GM23338 (cell line): ENCODE data around the gene UBTF. TPM values are rescaled to one million over a fixed set of nuclear protein-coding genes. Genes with fewer than 3 reads are reported as not detected.

ENCODE experiments used
- ATAC-seq: fragments of 200-7000 bp; cut with Tn5 transposase; 3 replicates; pipeline ENCODE4 v1.9.1; 2020
- DNase-seq: peaks from one replicate; pipeline ENCODE4 v3.0.0-alpha.2; 2015; ENCODE audit warnings: low spot score
- H2AFZ ChIP-seq: fragments of 200-600 bp; sonication (generic); 2 replicates; pipeline ENCODE4 v1.8.0; 2016; ENCODE audit warnings: antibody characterized with exemption, mild to moderate bottlenecking, moderate library complexity
- H3F3A ChIP-seq: fragments of 200-600 bp; sonication (generic); replicated peaks from 2 replicates; pipeline ENCODE4 v1.8.0; 2017; ENCODE audit warnings: antibody characterized with exemption, mixed run types, low read depth
- H3K27ac ChIP-seq: fragments of 200-600 bp; sonication (generic); 2 replicates; pipeline ENCODE4 v1.6.1; 2016; ENCODE audit warnings: low read depth
- H3K27me3 ChIP-seq: fragments of 200-600 bp; sonication (generic); 2 replicates; pipeline ENCODE4 v1.8.0; 2016; ENCODE audit warnings: mild to moderate bottlenecking, mixed run types, moderate library complexity; ENCODE audit not compliant: insufficient read depth
- H3K36me3 ChIP-seq: fragments of 200-600 bp; sonication (generic); 2 replicates; pipeline ENCODE4 v1.8.0; 2016; ENCODE audit warnings: mild to moderate bottlenecking; ENCODE audit not compliant: insufficient read depth
- H3K4me1 ChIP-seq: fragments of 200-600 bp; sonication (generic); 2 replicates; pipeline ENCODE4 v1.8.0; 2016; ENCODE audit warnings: mild to moderate bottlenecking, moderate library complexity; ENCODE audit not compliant: insufficient read depth
- H3K4me2 ChIP-seq: fragments of 200-600 bp; sonication (generic); 2 replicates; pipeline ENCODE4 v1.7.1; 2017; ENCODE audit warnings: mixed run types
- H3K4me3 ChIP-seq: fragments of 200-600 bp; sonication (generic); 2 replicates; pipeline ENCODE4 v1.6.1; 2016; ENCODE audit warnings: mixed run types
- H3K79me2 ChIP-seq: fragments of 200-600 bp; sonication (generic); replicated peaks from 2 replicates; pipeline ENCODE4 v1.8.0; 2017; ENCODE audit warnings: mild to moderate bottlenecking; ENCODE audit not compliant: insufficient read depth
- H3K9me2 ChIP-seq: fragments of 200-600 bp; sonication (generic); 2 replicates; pipeline ENCODE4 v1.8.0; 2017; ENCODE audit not compliant: insufficient read depth
- H4K20me1 ChIP-seq: fragments of 200-600 bp; sonication (generic); replicated peaks from 2 replicates; pipeline ENCODE4 v1.8.0; 2017; ENCODE audit warnings: mild to moderate bottlenecking; ENCODE audit not compliant: insufficient read depth
- H3K27ac Mint-ChIP-seq: 2 replicates; pipeline ENCODE4 v1.8.0; 2020; ENCODE audit warnings: inconsistent platforms, mild to moderate bottlenecking, moderate library complexity, mixed read lengths
- H3K27me3 Mint-ChIP-seq: 3 replicates; pipeline ENCODE4 v1.8.0; 2022; ENCODE audit warnings: low read depth, mild to moderate bottlenecking, moderate library complexity, mixed read lengths, inconsistent platforms; ENCODE audit not compliant: insufficient read depth, poor library complexity
- H3K36me3 Mint-ChIP-seq: 3 replicates; pipeline ENCODE4 v1.8.0; 2021; ENCODE audit warnings: low read depth, mild to moderate bottlenecking, inconsistent platforms, moderate library complexity, mixed read lengths
- H3K4me1 Mint-ChIP-seq: 3 replicates; pipeline ENCODE4 v1.8.0; 2020; ENCODE audit warnings: mild to moderate bottlenecking, inconsistent platforms, mixed read lengths
- H3K4me3 Mint-ChIP-seq: 3 replicates; pipeline ENCODE4 v1.8.0; 2021; ENCODE audit warnings: moderate library complexity, mild to moderate bottlenecking, inconsistent platforms, mixed read lengths
- H3K9me3 Mint-ChIP-seq: 3 replicates; pipeline ENCODE4 v1.8.0; 2020; ENCODE audit warnings: moderate library complexity, mild to moderate bottlenecking, inconsistent platforms, mixed read lengths
- CREB1 ChIP-seq: fragments of 250-450 bp; sonication (Bioruptor Pico); IDR thresholded peaks from 2 replicates; pipeline ENCODE4 v1.5.0; 2020; ENCODE audit warnings: low read depth, mild to moderate bottlenecking, moderate library complexity
- CTCF ChIP-seq, 2 experiments: fragments of 200-600 bp in 1 of 2; sonication (generic) in 1 of 2; conservative IDR thresholded peaks; 2 replicates each; pipeline versions ENCODE4 v1.5.1 to v1.6.1; 2016 to 2017; ENCODE audit warnings: antibody characterized with exemption in 2 of 2, low read depth in 2 of 2, mild to moderate bottlenecking in 2 of 2, moderate library complexity in 1 of 2
- ETS1 ChIP-seq: IDR thresholded peaks from 2 replicates; pipeline ENCODE4 v1.6.1; 2016; ENCODE audit warnings: antibody characterized with exemption
- EZH2 ChIP-seq: fragments of 200-600 bp; sonication (generic); IDR thresholded peaks from one replicate; pipeline ENCODE4 v1.8.0; 2017; ENCODE audit warnings: antibody characterized with exemption, mild to moderate bottlenecking, low read depth; ENCODE audit not compliant: unreplicated experiment
- JUNB ChIP-seq: IDR thresholded peaks from one replicate; pipeline ENCODE4 v1.6.1; 2016; ENCODE audit warnings: antibody characterized with exemption; ENCODE audit not compliant: unreplicated experiment
- NANOG ChIP-seq: IDR thresholded peaks from 2 replicates; pipeline ENCODE4 v1.6.1; 2016; ENCODE audit warnings: antibody characterized with exemption, borderline replicate concordance
- REST ChIP-seq: IDR thresholded peaks from one replicate; pipeline ENCODE4 v1.6.1; 2018; ENCODE audit warnings: antibody characterized with exemption; ENCODE audit not compliant: unreplicated experiment
- STAT1 ChIP-seq: IDR thresholded peaks from one replicate; pipeline ENCODE4 v1.6.1; 2016; ENCODE audit warnings: antibody characterized with exemption; ENCODE audit not compliant: unreplicated experiment
- ZNF114 ChIP-seq: fragments of 250-450 bp; sonication (Bioruptor Pico); IDR thresholded peaks from 2 replicates; pipeline ENCODE4 v1.5.0; 2020; ENCODE audit warnings: mild to moderate bottlenecking, moderate library complexity
- ZNF331 ChIP-seq: fragments of 250-450 bp; sonication (Bioruptor Pico); IDR thresholded peaks from 2 replicates; pipeline ENCODE4 v1.5.0; 2020; ENCODE audit warnings: low read depth, mild to moderate bottlenecking, moderate library complexity
- polyA plus RNA-seq: library from polyadenylated mRNA; unstranded; fragments of >200 nt; fragmentation: Nextera tagmentation; extraction: Ambion mirVana; gene quantifications from 2 replicates; pipeline ENCODE4 v1.2.1, GENCODE V29; 2016
- total RNA-seq: library from RNA; depleted of rRNA; stranded (reverse); fragments of >200 nt; shearing (Covaris generic); gene quantifications from 2 replicates; pipeline ENCODE4 v1.2.3, GENCODE V29; 2014

Gene UBTF
- total and polyA plus RNA-seq, 2 experiments from 2014 or later, result 29.9 to 62.2 TPM

- Mint-ChIP-seq H3K9me3 (no peaks in the 10 kb centered on the region), H3K4me3 (peak overlapping the region; percentile 98; the same call in 2 of the 3 replicates), H3K36me3 (peaks cover 32% of the 10 kb centered on the region), H3K27ac (no peak overlapping the region), H3K27me3 (peaks cover 11% of the 10 kb centered on the region), H3K4me1 (peaks cover 34% of the 10 kb centered on the region)
- peaks cover 36% of the 10 kb centered on the region for H3K4me1 ChIP-seq
- H3K4me3 ChIP-seq, result no peak overlapping the region
- TF ChIP-seq ZNF331 (CRISPR knock-in tag), result no peak
- no peak for TF ChIP-seq JUNB
- no peak for TF ChIP-seq ETS1
- TF ChIP-seq EZH2, result no peak
- TF ChIP-seq CTCF (conservative IDR thresholded peaks at IDR 0.05; ENCODE audit: low read depth in 2 of 2), result no peak
- TF ChIP-seq CREB1 (CRISPR knock-in tag), result no peak
- TF ChIP-seq ZNF114 (CRISPR knock-in tag), result no peak
- TF ChIP-seq NANOG, result no peak
- no peak for TF ChIP-seq STAT1
- no peak for TF ChIP-seq REST
- H3K27ac ChIP-seq, result no peak overlapping the region
- no peak overlapping the region for H2AFZ ChIP-seq
- no peaks in the 10 kb centered on the region; the same call in 1 of the 2 replicates for H3K36me3 ChIP-seq
- H4K20me1 ChIP-seq, result peaks cover 11% of the 10 kb centered on the region
- H3F3A ChIP-seq, result peaks cover 30% of the 10 kb centered on the region
- DNase-seq (no peak), ATAC-seq (no peak)
- H3K9me2 ChIP-seq, result no peaks in the 10 kb centered on the region
- H3K27me3 ChIP-seq, result no peaks in the 10 kb centered on the region
- H3K79me2 ChIP-seq, result peaks cover 38% of the 10 kb centered on the region
- no peak overlapping the region for H3K4me2 ChIP-seq
Measured at GRCh38 chr17:44188576-44189403, 30.7 kb downstream of the UBTF start.
